ENCODE measurements around the gene EFHC1.

EFHC1 gene

DNA sequence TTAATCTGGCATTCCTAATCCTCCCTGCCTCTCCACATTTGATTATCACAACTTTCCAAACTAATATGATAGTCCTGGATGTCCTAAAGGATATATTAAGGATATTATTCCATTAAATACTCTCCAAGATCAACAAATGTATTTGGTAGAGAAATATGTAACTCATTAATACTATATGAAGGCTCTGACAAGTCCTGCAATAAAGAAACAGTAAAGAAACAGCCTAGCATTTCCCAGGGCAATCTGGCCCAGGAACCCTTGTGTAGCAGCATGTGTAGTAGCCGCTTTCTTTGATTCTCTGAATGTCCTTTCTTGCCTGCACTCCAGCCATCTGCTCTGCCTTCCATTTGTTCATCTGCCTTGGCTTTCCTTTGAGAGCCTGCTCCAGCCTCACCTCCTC, 133.0 kb downstream of the EFHC1 start:
- DNase-seq = no peak

- DNase-seq = no peak
These were observed 133.6 kb downstream of the EFHC1 start for GRCh38 chr6:52553719-52554118.

DNA sequence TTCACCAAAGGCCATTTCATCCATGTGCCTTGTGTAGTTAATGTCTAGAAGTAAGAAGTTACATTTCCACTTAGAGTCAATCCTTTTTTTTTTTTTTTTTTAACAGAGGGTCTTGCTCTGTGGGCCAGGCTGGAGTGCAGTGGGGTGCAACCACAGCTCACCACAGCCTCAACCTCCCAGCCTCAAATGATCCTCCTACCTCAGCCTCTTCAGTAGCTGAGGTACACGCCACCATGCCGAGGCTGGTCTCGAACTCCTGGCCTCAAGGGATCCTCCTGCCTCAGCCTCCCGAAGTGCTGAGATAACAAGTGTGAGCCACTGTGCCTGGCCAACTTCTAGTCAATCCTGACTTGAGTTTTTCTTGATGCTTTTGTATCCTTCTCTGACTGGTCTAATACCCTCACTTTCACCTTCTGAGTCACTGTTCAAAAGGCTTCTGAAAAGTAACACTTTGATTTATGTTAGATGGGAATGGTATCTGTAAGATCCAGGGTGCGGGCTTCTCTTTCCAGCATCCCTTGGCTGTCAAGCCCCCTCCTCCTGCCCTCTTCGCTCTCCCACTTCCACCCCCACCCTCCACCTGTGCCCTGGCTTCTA, 134.6 kb downstream of the EFHC1 start:
- DNase-seq = no peak

- no peak for DNase-seq
These were observed 135.5 kb downstream of the EFHC1 start for GRCh38 chr6:52555518-52556233.

GRCh38 chr6:52557389-52558265, 137.5 kb downstream of the EFHC1 start:
- DNase-seq = no peak

DNA sequence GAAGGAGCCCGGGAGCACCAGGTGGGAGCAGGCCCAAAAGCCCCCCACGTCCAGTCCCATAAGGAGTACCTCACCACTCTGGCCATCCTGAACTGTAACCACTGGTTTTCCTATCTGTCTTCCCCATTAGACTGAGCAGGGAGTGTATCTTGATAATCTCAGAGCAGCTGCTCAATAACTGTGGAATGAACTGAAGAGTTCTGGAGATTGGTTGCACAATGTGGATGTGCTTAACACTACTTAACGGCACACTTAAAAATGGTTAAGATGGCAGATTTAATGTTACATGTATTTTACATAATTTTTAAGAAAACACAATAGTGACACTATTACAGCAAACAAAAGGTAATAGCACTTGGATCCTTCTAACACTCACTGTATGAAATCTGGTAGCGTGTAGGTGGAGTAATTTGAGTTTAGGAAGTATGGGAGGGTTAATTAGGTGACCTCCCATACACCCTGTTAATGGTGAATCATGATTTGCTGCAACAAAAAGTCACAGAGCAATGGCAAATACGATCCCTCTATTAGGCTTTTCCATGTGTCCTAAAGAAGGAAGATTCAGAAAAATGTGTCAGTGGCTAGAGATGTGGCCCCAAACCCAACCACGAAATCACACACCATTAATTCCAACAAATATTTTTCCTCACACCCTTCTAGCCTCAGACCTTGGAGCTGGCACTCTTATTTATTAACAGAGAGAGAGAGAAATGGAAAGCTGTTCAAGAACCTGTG, 138.3 kb downstream of the EFHC1 start:
- no peak for DNase-seq

GRCh38 chr6:52560462-52560861, 140.3 kb downstream of the EFHC1 start:
- no peak for DNase-seq

- DNase-seq = no peak
These were observed 142.8 kb downstream of the EFHC1 start for GRCh38 chr6:52562911-52563310.

DNA sequence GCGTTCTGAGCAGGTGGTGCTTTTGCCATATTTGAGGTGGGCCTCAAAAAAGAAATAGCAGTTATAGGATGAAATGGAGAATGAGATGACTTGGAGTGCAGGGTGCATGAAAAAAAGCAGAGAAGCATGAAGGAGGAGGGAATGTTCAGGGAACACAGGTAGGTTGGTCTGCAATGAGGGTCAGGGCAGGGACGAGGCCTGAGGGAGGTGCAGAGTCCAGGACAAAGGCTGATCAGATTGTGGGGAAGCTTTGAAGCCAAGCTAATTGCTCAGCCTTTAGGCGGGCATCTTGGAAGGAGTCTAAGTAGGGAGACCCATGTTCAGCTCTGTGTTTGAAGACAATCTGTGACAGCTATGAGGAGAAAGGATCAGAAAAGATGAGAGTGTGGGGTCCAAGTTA, 144.7 kb downstream of the EFHC1 start:
- DNase-seq = no peak

- DNase-seq = no peak
These were observed 146.1 kb downstream of the EFHC1 start for GRCh38 chr6:52566201-52566600.

DNA sequence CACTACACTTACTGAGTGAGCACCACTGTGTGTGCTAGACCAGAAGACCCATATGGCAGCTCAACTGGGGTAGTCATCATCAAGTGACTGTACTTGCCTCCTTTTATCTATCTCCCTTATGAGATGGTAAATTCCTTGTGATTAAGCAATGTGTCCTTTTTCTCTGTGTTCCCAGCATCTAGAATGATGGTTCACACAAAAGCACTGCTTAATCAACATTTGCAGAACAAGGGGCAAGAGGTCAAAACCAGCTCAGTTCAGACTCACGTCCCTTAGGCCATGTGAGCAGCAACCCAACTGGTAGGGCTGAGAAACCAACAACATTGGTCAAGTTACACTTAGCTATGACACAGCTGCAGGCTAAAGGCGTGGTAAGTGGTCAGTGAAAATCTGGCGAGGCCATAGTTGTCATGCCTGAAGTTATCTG, 146.7 kb downstream of the EFHC1 start:
- DNase-seq = no peak

- DNase-seq = no peak
These were observed 148.2 kb downstream of the EFHC1 start for GRCh38 chr6:52568320-52568719.

DNA sequence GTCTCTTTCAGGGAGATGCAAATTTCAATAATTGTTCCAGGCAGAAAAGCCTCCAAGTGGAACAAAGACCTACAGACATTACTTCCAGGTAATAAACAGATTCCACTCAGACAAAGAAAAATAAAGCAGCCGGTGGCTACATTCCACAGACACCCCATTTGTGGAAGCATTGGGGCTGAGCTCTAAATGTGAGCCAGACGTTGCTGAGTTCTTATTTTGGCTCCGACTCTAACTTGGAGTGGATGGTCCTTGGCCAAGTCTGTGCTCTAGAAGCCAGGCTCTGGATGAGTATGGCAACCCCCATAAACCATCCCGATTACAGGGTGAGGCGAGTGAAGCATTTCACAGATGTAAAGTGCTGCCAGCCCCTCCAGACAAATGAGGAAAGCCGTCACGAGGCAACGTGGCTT, 150.2 kb downstream of the EFHC1 start:
- DNase-seq = peak in 1 of 58 donors; percentile 16

- DNase-seq = no peak
These were observed 151.1 kb downstream of the EFHC1 start for GRCh38 chr6:52571099-52571755.

GRCh38 chr6:52572536-52572935, 152.4 kb downstream of the EFHC1 start:
- DNase-seq = no peak

GRCh38 chr6:52573295-52573694, 153.2 kb downstream of the EFHC1 start:
- DNase-seq = no peak
